Lower leg skin (tissue), 4 donors: Measurements from ENCODE around the gene PCF11. TPM values are rescaled to one million over a fixed set of nuclear protein-coding genes. Genes with fewer than 3 reads are reported as not detected.

Experiments
- DNase-seq, 2 donors: peaks; one replicate each; pipeline ENCODE4 v3.0.0-alpha.2; 2019; ENCODE audit warnings: low spot score in 2 of 2
- H3K4me3 ChIP-seq: fragments of 200-600 bp; sonication (generic); 2 replicates; pipeline ENCODE4 v1.5.1; 2017; ENCODE audit warnings: mild to moderate bottlenecking, low read depth; ENCODE audit not compliant: poor library complexity, severe bottlenecking
- POLR2A ChIP-seq, 2 donors: fragments of 450-650 bp; IDR thresholded peaks; one replicate each; pipeline ENCODE4 v1.6.1; 2016 to 2017; ENCODE audit warnings: antibody characterized with exemption in 2 of 2, mild to moderate bottlenecking in 1 of 2, moderate library complexity in 1 of 2
- WGBS, 2 donors: methylation state at CpG; one replicate each; pipeline ENCODE4 v1.1.5; 2018; 5-methylcytosine and 5-hydroxymethylcytosine counted together
- intact Hi-C: fragments of 100-400 bp; cut with DNase I; formaldehyde crosslinking; loops from one replicate; pipeline ENCODE4 v1.15.0; 2023; ENCODE audit warnings: low total_unique reads
- total RNA-seq, 4 donors: library from RNA; depleted of rRNA; stranded (reverse); fragments of >200 nt; gene quantifications; one replicate each; pipeline ENCODE4 v1.1.0, GENCODE V29; 2016
- TF ChIP-seq, protein P1 (sequence below), 3 donors: fragments of 450-650 bp; IDR thresholded peaks; one replicate each; pipeline ENCODE4 v1.5.1; 2016; ENCODE audit warnings: antibody characterized with exemption in 3 of 3, mild to moderate bottlenecking in 3 of 3, moderate library complexity in 2 of 3

PCF11 gene
- total RNA-seq, 4 donors from 2014 or later, result 91.9 to 137 (median 119) TPM

DNA sequence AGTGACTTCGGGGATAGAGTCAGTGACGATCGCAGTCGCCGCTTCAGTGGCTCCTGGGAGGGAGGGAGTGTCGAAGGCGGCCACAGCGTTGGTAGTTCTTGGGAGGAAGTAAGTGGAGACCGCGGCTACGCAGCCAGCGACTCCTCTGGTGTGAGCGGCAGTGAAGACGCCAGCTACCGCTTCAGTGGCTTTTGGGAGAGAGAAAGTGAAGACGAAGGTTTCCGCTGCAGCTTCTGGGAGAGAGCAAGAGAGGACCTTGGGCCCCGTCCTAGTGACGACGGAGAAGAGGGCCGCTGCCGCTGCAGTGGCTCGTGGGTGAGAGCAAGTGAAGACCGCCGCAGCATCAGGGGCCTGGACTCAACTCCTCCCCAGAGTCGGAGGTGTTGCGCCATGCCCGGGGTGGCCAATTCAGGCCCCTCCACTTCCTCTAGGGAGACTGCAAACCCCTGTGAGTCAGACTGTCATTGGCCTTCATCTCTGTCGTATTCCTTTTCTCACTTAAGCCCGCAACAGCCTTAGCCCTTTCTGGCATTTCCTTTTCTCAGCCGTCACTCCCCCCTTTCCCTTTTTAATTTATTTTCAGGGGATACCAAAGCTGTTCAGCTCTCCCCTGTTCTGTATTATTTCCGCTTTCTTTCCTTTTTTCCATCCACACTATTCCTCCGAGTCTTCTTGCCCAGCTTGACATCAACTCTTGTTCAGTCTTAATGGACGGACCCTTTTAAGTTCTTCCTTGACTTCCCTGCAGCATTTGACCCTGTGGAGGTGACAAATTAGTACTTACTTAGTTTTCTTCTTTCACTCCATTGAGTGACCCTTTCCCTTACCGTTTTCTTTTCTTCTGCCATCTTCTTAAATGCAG is 37.6 kb downstream of the PCF11 start:
- TF ChIP-seq, protein P1, sequence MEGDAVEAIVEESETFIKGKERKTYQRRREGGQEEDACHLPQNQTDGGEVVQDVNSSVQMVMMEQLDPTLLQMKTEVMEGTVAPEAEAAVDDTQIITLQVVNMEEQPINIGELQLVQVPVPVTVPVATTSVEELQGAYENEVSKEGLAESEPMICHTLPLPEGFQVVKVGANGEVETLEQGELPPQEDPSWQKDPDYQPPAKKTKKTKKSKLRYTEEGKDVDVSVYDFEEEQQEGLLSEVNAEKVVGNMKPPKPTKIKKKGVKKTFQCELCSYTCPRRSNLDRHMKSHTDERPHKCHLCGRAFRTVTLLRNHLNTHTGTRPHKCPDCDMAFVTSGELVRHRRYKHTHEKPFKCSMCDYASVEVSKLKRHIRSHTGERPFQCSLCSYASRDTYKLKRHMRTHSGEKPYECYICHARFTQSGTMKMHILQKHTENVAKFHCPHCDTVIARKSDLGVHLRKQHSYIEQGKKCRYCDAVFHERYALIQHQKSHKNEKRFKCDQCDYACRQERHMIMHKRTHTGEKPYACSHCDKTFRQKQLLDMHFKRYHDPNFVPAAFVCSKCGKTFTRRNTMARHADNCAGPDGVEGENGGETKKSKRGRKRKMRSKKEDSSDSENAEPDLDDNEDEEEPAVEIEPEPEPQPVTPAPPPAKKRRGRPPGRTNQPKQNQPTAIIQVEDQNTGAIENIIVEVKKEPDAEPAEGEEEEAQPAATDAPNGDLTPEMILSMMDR (IDR thresholded peaks at IDR 0.05), result no peak
- TF ChIP-seq POLR2A (IDR thresholded peaks at IDR 0.05), result no peak
- peak overlapping the region; percentile 57 for H3K4me3 ChIP-seq
- 2 to 3% methylated on average over 34 to 35 of the region's 35 CpGs for WGBS, 2 donors
- DNase-seq, result peak; percentile 59 to 95
- intact Hi-C loops, result loop anchor here (10.0 kb wide), 1 partner anchor 290 kb away; the partner anchor contains the start of genes DDIAS and PRCP

DNA sequence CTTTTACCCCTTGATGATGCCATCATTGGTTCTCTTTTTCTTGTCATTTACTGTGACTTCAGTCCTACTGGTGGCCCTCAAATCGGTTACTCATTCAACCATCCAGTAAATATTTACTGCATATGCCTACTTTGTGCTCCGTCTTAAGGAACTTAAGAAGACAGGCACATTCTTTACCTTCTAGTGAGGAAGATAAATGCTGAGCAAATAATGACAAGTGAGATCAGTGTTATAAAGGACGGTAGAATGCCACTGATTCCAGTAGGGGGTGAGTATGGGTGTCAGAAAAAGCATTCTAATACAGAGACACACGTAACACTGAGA is 38.2 kb downstream of the PCF11 start:
- intact Hi-C loops, result loop anchor here (10.0 kb wide), 1 partner anchor 290 kb away; the partner anchor contains the start of genes DDIAS and PRCP
- TF ChIP-seq POLR2A (IDR thresholded peaks at IDR 0.05), result no peak
- TF ChIP-seq, protein P1 (IDR thresholded peaks at IDR 0.05), result no peak
- no peak overlapping the region for H3K4me3 ChIP-seq
- no peak for DNase-seq
- WGBS, 2 donors, result 46 to 50% methylated on average over 4 of the region's 4 CpGs

DNA sequence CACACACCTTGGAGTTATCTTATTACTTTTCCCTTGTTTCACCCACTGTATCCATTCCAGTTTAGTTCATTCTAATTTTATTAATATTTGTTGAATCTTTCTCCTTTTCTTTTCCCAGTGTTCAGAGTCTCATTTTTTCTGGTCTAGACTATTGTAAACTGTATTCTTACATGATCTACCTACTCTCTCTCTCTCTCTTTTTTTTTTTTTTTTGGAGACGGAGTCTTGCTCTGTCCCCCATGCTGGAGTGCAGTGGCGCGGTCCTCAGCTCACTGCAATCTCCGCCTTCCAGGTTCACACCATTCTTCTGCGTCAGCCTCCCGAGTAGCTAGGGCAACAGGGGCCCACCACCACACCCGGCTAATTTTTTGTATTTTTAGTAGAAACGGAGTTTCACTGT is 38.7 kb downstream of the PCF11 start:
- no peak for DNase-seq
- intact Hi-C loops, result loop anchor here (10.0 kb wide), 1 partner anchor 291 kb away; the partner anchor contains the start of genes DDIAS and PRCP
- no peak overlapping the region for H3K4me3 ChIP-seq
- no peak for TF ChIP-seq POLR2A (IDR thresholded peaks at IDR 0.05)
- TF ChIP-seq, protein P1 (IDR thresholded peaks at IDR 0.05), result no peak
- 96 to 97% methylated on average over 8 of the region's 8 CpGs for WGBS, 2 donors

DNA sequence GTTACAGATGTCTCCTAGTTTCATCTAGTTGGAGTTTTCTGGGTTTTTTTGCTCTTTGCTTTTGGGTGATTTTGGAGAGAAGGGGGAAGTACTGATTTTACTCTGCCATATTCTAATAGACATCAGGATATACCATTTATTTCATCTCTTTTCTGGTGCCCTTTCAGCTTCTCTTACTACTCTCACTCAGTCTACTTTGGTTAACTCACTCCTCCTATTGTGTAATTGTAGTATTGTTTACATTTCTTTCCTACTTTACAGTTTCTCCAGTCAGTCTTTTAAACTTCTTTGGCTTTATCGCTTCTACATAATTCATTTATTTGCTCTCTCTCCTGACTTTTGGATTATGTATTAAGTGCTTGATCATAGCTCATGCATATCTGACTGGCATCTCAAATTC is 43.1 kb downstream of the PCF11 start:
- WGBS, 2 donors, result 95 to 100% methylated on average over 1 of the region's 1 CpG
- no peak overlapping the region for H3K4me3 ChIP-seq
- TF ChIP-seq POLR2A (IDR thresholded peaks at IDR 0.05), result no peak
- TF ChIP-seq, protein P1 (IDR thresholded peaks at IDR 0.05), result no peak
- DNase-seq, result no peak
- intact Hi-C loops, result no loop called here

DNA sequence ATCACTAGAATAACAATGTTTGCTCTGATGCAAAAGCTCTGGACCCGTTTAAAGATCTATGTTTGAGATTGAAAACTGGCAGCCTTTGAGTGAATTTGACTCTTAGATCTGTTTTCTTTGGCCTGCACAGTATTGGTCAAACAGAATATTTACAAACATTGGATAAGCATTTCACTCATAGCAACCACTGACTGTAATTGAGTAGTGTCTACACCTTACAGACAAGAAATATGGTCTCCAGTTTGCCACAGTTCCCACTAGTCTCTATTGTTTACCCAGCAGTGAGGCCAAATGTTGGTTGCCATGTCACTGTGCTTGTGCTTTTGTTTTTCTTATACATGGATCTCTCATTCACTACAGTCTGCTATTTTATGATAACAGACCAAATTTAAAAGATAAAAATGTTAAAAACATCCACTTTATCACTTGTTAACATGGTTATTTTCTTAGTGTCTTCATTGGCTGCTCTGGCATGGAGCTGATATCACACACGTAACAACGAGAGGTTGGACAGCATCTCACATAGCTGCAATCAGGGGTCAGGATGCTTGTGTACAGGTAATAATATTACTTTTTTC is 48.8 kb downstream of the PCF11 start:
- intact Hi-C loops, result no loop called here

More for the DNA sequence above, 48.8 kb downstream of the PCF11 start:
- TF ChIP-seq, protein P1 (IDR thresholded peaks at IDR 0.05), result no peak
- TF ChIP-seq POLR2A (IDR thresholded peaks at IDR 0.05), result no peak
- H3K4me3 ChIP-seq, result no peak overlapping the region
- no peak for DNase-seq
- 93 to 94% methylated on average over 3 of the region's 3 CpGs for WGBS, 2 donors
